Lower lobe of right lung (tissue), 2 donors: ENCODE data around the gene ACOXL. TPM values are rescaled to one million over a fixed set of nuclear protein-coding genes. Genes with fewer than 3 reads are reported as not detected.
A peak's percentile ranks its signal among the peaks of the same experiment; 100 is the strongest.
"Not testable (repeated sequence)": the region's sequence is repeated elsewhere in the genome, so short reads cannot be mapped to it uniquely, and the experiment has no call there.

Experiments
- ATAC-seq, 2 donors: fragments of 200-7000 bp; cut with Tn5 transposase; one replicate each; pipeline ENCODE4 v1.9.1; 2020 to 2022; ENCODE audit warnings: mild to moderate bottlenecking in 2 of 2, moderate library complexity in 2 of 2
- DNase-seq: peaks from one replicate; pipeline ENCODE4 v3.0.0-alpha.2; 2020
- H3K27ac ChIP-seq: fragments of 200-600 bp; one replicate; pipeline ENCODE4 v1.8.0; 2022
- H3K27me3 ChIP-seq: fragments of 200-600 bp; one replicate; pipeline ENCODE4 v1.8.0; 2022; ENCODE audit warnings: low read depth
- H3K36me3 ChIP-seq: fragments of 200-600 bp; one replicate; pipeline ENCODE4 v1.8.0; 2022; ENCODE audit warnings: mild to moderate bottlenecking
- H3K4me1 ChIP-seq: fragments of 200-600 bp; one replicate; pipeline ENCODE4 v1.8.0; 2022
- H3K4me3 ChIP-seq: fragments of 200-600 bp; one replicate; pipeline ENCODE4 v1.8.0; 2022; ENCODE audit warnings: mild to moderate bottlenecking
- H3K9me3 ChIP-seq: fragments of 200-600 bp; one replicate; pipeline ENCODE4 v1.8.0; 2022
- CTCF ChIP-seq: fragments of 200-600 bp; IDR thresholded peaks from one replicate; pipeline ENCODE4 v1.8.0; 2022; ENCODE audit warnings: antibody characterized with exemption, mild to moderate bottlenecking
- intact Hi-C: fragments of 100-400 bp; cut with DNase I; formaldehyde crosslinking; loops from one replicate; pipeline ENCODE4 v1.11.0; 2022
- long read RNA-seq: library from polyadenylated mRNA; unstranded; transcript quantifications from one replicate; pipeline ENCODE4 v2.0.0, GENCODE V29; 2021
- total RNA-seq: library from RNA; stranded (reverse); fragmentation: NEBNext Ultra II Directional; extraction: Animal tissue kit (Norgen Biotek cat#: 25700); gene quantifications from one replicate; pipeline ENCODE4 v1.2.1, GENCODE V29; 2021
- donor health status: DM: no; HTN: yes; CAD: no; lungs with severe emphysema.

The ACOXL gene
- total RNA-seq, result 38.5 TPM
- long read RNA-seq, transcript ACOXL-205 (18 exons, 2,373 nt), result major isoform, 11 of 67 reads
- long read RNA-seq, partial matches to known transcripts, result 11 of 67 reads
- long read RNA-seq, other reads (novel, unspliced or antisense), result 45 of 67 reads

- Histone ChIP-seq H3K9me3 (no peaks in the 10 kb centered on the region), H3K27ac (peak within 1 kb of the TSS; percentile 64), H3K36me3 (no peaks in the 10 kb centered on the region), H3K4me1 (peaks cover 15% of the 10 kb centered on the region), H3K4me3 (peak within 1 kb of the TSS; percentile 61), H3K27me3 (peaks cover 39% of the 10 kb centered on the region)
- DNase-seq (peak; percentile 90), ATAC-seq (peak; percentile 92 to 94)
- TF ChIP-seq CTCF, result no peak
- intact Hi-C loops, result no loop called here
Observed at GRCh38 chr2:110732422-110733413, at the start of gene ACOXL. TSS of gene ACOXL (plus strand) at chr2:110732573. CDS start at chr2:110768390, 35,817 bp downstream.

GRCh38 chr2:110682872-110683271 lies 49.5 kb upstream of the ACOXL start:
- intact Hi-C loops, result no loop called here
- DNase-seq (no peak), ATAC-seq (no peak)
- H3K27me3 ChIP-seq, result no peaks in the 10 kb centered on the region
- H3K4me3 ChIP-seq, result no peak overlapping the region
- no peak overlapping the region for H3K27ac ChIP-seq
- TF ChIP-seq CTCF, result no peak
- H3K4me1 ChIP-seq, result peaks cover 8% of the 10 kb centered on the region
- peaks cover 6% of the 10 kb centered on the region for H3K9me3 ChIP-seq
- no peaks in the 10 kb centered on the region for H3K36me3 ChIP-seq

GRCh38 chr2:110687775-110688484 lies 44.4 kb upstream of the ACOXL start:
- H3K4me3 ChIP-seq, H3K4me1 ChIP-seq, ATAC-seq, H3K36me3 ChIP-seq, H3K27me3 ChIP-seq, H3K9me3 ChIP-seq, H3K27ac ChIP-seq, DNase-seq, intact Hi-C loops: not testable (repeated sequence)

GRCh38 chr2:110688594-110689091 lies 43.7 kb upstream of the ACOXL start:
- DNase-seq (no peak), ATAC-seq (no peak)
- Histone ChIP-seq H3K36me3 (no peaks in the 10 kb centered on the region), H3K4me1 (no peaks in the 10 kb centered on the region), H3K9me3 (peaks cover 6% of the 10 kb centered on the region), H3K27ac (no peak overlapping the region), H3K4me3 (no peak overlapping the region), H3K27me3 (no peaks in the 10 kb centered on the region)
- intact Hi-C loops, result no loop called here
- no peak for TF ChIP-seq CTCF

- intact Hi-C loops, result no loop called here
- Histone ChIP-seq H3K4me1 (no peaks in the 10 kb centered on the region), H3K27me3 (no peaks in the 10 kb centered on the region), H3K27ac (no peak overlapping the region), H3K36me3 (no peaks in the 10 kb centered on the region), H3K4me3 (no peak overlapping the region), H3K9me3 (peaks cover 6% of the 10 kb centered on the region)
- DNase-seq, result no peak
- TF ChIP-seq CTCF, result no peak
- no peak for ATAC-seq
Observed at GRCh38 chr2:110690083-110690965, 42.0 kb upstream of the ACOXL start.
